Measurements from ENCODE around the gene IL17B. TPM values are rescaled to one million over a fixed set of nuclear protein-coding genes. Genes with fewer than 3 reads are reported as not detected.

IL17B gene
- polyA plus RNA-seq, 1 donor = 4.0 TPM

DNA sequence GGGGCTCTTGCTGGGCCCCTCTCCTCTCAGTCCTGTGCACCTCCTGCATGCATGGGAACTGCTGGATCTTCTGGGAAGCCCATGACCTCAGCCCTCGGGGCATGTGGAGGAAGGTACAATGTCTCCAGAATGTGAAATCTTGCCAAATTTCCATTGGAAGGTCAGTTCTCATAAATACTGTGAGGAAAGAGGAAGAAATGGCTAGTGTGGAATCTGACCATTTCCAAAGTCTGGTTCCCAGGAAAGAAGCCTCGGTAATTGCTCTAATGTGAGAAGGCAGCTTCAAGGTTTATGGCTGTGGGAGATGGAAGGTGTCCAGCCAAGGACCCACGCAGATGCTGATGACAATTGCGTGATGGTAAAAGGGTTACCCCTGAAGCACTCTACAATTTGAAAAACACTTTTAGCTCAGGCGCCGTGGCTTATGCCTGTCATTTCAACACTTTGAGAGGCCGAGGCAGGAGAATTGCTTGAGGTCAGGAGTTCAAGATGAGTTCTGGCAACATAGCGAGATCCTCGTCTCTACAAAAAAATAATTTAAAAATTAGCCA is 8.1 kb upstream of the IL17B start:
- H3K4me1 ChIP-seq (ENCODE audit: control insufficient read depth, insufficient read depth, low read length) = peaks cover 13% of the 10 kb centered on the region
- DNase-seq = no peak
- peak overlapping the region; percentile 4 for H3K27ac ChIP-seq (ENCODE audit: low read length)
- no peaks in the 10 kb centered on the region for H3K36me3 ChIP-seq (ENCODE audit: control insufficient read depth, insufficient read depth, low read length)
- H3K9me3 ChIP-seq (ENCODE audit: control insufficient read depth, low read depth, low read length) = no peaks in the 10 kb centered on the region
- no peaks in the 10 kb centered on the region for H3K27me3 ChIP-seq (ENCODE audit: control insufficient read depth, insufficient read depth, low read length)
- H3K4me3 ChIP-seq (ENCODE audit: low read length) = no peak overlapping the region
- WGBS (ENCODE audit: insufficient coverage, low lambda C conversion rate) = 75% methylated on average over 2 of the region's 9 CpGs

GRCh38 chr5:149386166-149386565 is 7.1 kb upstream of the IL17B start:
- no CpG with 5 or more reads among the region's 5 CpGs for WGBS (ENCODE audit: insufficient coverage, low lambda C conversion rate)
- H3K9me3 ChIP-seq (ENCODE audit: control insufficient read depth, low read depth, low read length) = no peaks in the 10 kb centered on the region
- no peak overlapping the region for H3K4me3 ChIP-seq (ENCODE audit: low read length)
- no peaks in the 10 kb centered on the region for H3K27me3 ChIP-seq (ENCODE audit: control insufficient read depth, insufficient read depth, low read length)
- peak overlapping the region; percentile 63 for H3K27ac ChIP-seq (ENCODE audit: low read length)
- no peaks in the 10 kb centered on the region for H3K36me3 ChIP-seq (ENCODE audit: control insufficient read depth, insufficient read depth, low read length)
- peaks cover 21% of the 10 kb centered on the region for H3K4me1 ChIP-seq (ENCODE audit: control insufficient read depth, insufficient read depth, low read length)
- no peak for DNase-seq

DNA sequence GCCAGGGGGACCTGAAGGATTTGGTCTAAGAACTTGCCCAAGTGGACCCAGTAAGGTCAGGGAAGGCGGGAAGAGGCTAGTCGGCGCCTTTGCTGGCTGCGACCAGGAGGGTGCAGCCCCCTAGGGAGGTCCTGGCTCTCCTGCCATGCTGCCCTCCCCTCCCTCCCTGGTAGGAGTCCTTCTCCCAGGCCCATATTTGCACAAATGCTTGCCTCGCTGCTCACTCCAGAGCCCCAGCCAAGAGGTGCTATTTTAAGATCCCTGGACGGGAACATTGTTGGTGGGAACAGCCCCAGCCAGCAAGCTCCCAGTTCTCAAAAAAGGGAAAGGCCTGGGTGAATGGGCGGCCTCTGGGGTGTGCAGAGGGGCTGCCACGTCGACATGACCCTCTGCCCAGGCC is 4.3 kb upstream of the IL17B start:
- Histone ChIP-seq H3K27ac (ENCODE audit: low read length) (peak overlapping the region; percentile 66), H3K9me3 (ENCODE audit: control insufficient read depth, low read depth, low read length) (no peaks in the 10 kb centered on the region), H3K4me1 (ENCODE audit: control insufficient read depth, insufficient read depth, low read length) (peaks cover 15% of the 10 kb centered on the region), H3K4me3 (ENCODE audit: low read length) (no peak overlapping the region), H3K27me3 (ENCODE audit: control insufficient read depth, insufficient read depth, low read length) (no peaks in the 10 kb centered on the region), H3K36me3 (ENCODE audit: control insufficient read depth, insufficient read depth, low read length) (no peaks in the 10 kb centered on the region)
- peak in 1 of 2 donors; percentile 41 for DNase-seq
- no CpG with 5 or more reads among the region's 9 CpGs for WGBS (ENCODE audit: insufficient coverage, low lambda C conversion rate)

GRCh38 chr5:149382517-149383220 is 3.6 kb upstream of the IL17B start:
- no peak for DNase-seq
- no CpG with 5 or more reads among the region's 12 CpGs for WGBS (ENCODE audit: insufficient coverage, low lambda C conversion rate)
- Histone ChIP-seq H3K27ac (ENCODE audit: low read length) (peak overlapping the region; percentile 66), H3K36me3 (ENCODE audit: control insufficient read depth, insufficient read depth, low read length) (no peaks in the 10 kb centered on the region), H3K4me1 (ENCODE audit: control insufficient read depth, insufficient read depth, low read length) (peaks cover 15% of the 10 kb centered on the region), H3K27me3 (ENCODE audit: control insufficient read depth, insufficient read depth, low read length) (no peaks in the 10 kb centered on the region), H3K4me3 (ENCODE audit: low read length) (no peak overlapping the region), H3K9me3 (ENCODE audit: control insufficient read depth, low read depth, low read length) (no peaks in the 10 kb centered on the region)

GRCh38 chr5:149381986-149382338 is 2.9 kb upstream of the IL17B start:
- Histone ChIP-seq H3K27me3 (ENCODE audit: control insufficient read depth, insufficient read depth, low read length) (no peaks in the 10 kb centered on the region), H3K36me3 (ENCODE audit: control insufficient read depth, insufficient read depth, low read length) (no peaks in the 10 kb centered on the region), H3K27ac (ENCODE audit: low read length) (peak overlapping the region; percentile 66), H3K4me1 (ENCODE audit: control insufficient read depth, insufficient read depth, low read length) (peaks cover 15% of the 10 kb centered on the region), H3K9me3 (ENCODE audit: control insufficient read depth, low read depth, low read length) (no peaks in the 10 kb centered on the region), H3K4me3 (ENCODE audit: low read length) (no peak overlapping the region)
- 89% methylated on average over 3 of the region's 16 CpGs for WGBS (ENCODE audit: insufficient coverage, low lambda C conversion rate)
- peak; percentile 55 to 61 for DNase-seq

GRCh38 chr5:149381261-149381985 is 2.3 kb upstream of the IL17B start:
- Histone ChIP-seq H3K4me1 (ENCODE audit: control insufficient read depth, insufficient read depth, low read length) (peaks cover 15% of the 10 kb centered on the region), H3K36me3 (ENCODE audit: control insufficient read depth, insufficient read depth, low read length) (no peaks in the 10 kb centered on the region), H3K9me3 (ENCODE audit: control insufficient read depth, low read depth, low read length) (no peaks in the 10 kb centered on the region), H3K4me3 (ENCODE audit: low read length) (no peak overlapping the region), H3K27ac (ENCODE audit: low read length) (peak overlapping the region; percentile 66), H3K27me3 (ENCODE audit: control insufficient read depth, insufficient read depth, low read length) (no peaks in the 10 kb centered on the region)
- no peak for DNase-seq
- WGBS (ENCODE audit: insufficient coverage, low lambda C conversion rate) = no CpG with 5 or more reads among the region's 8 CpGs

GRCh38 chr5:149380466-149381121 is 1.5 kb upstream of the IL17B start:
- H3K36me3 ChIP-seq (ENCODE audit: control insufficient read depth, insufficient read depth, low read length) = no peaks in the 10 kb centered on the region
- peak overlapping the region; percentile 66 for H3K27ac ChIP-seq (ENCODE audit: low read length)
- peaks cover 13% of the 10 kb centered on the region for H3K4me1 ChIP-seq (ENCODE audit: control insufficient read depth, insufficient read depth, low read length)
- H3K9me3 ChIP-seq (ENCODE audit: control insufficient read depth, low read depth, low read length) = no peaks in the 10 kb centered on the region
- peak; percentile 52 to 55 for DNase-seq
- no peak overlapping the region for H3K4me3 ChIP-seq (ENCODE audit: low read length)
- 70% methylated on average over 2 of the region's 16 CpGs for WGBS (ENCODE audit: insufficient coverage, low lambda C conversion rate)
- no peaks in the 10 kb centered on the region for H3K27me3 ChIP-seq (ENCODE audit: control insufficient read depth, insufficient read depth, low read length)

GRCh38 chr5:149379818-149380374 is 804 bp upstream of the IL17B start:
- peak overlapping the region; percentile 34 for H3K27ac ChIP-seq (ENCODE audit: low read length)
- H3K4me3 ChIP-seq (ENCODE audit: low read length) = no peak overlapping the region
- no CpG with 5 or more reads among the region's 5 CpGs for WGBS (ENCODE audit: insufficient coverage, low lambda C conversion rate)
- no peaks in the 10 kb centered on the region for H3K27me3 ChIP-seq (ENCODE audit: control insufficient read depth, insufficient read depth, low read length)
- no peaks in the 10 kb centered on the region for H3K9me3 ChIP-seq (ENCODE audit: control insufficient read depth, low read depth, low read length)
- no peak for DNase-seq
- peaks cover 10% of the 10 kb centered on the region for H3K4me1 ChIP-seq (ENCODE audit: control insufficient read depth, insufficient read depth, low read length)
- H3K36me3 ChIP-seq (ENCODE audit: control insufficient read depth, insufficient read depth, low read length) = no peaks in the 10 kb centered on the region

DNA sequence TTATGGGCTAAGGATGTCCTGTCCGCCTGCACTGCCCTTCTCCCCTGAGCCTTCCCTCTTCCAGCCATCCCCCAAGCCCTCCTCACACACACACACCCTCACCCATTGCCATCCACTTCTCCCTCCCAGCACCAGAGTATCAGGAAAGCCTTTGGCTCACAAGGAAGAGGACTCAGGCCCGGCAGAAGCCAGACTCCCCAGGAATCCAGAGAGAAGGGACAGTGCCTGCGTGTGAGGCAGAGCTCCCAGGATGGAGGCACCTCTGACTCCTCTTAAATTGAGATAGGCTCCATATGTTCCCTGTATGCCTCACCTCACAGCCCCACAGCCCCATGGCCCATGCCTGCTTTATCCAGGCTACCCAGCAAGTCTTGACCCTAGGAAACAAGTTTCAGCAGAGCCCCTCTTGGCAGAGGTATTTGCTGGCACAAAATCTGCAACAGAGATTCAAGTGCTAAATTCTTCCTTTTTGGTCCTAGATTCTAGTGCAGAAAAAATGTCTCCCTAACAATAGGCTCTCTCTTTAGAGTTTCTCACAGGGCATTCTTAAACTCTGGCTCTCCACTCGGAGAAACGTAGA is 761 bp downstream of the IL17B start:
- Histone ChIP-seq H3K9me3 (ENCODE audit: control insufficient read depth, low read depth, low read length) (no peaks in the 10 kb centered on the region), H3K4me1 (ENCODE audit: control insufficient read depth, insufficient read depth, low read length) (peaks cover 10% of the 10 kb centered on the region), H3K36me3 (ENCODE audit: control insufficient read depth, insufficient read depth, low read length) (no peaks in the 10 kb centered on the region), H3K4me3 (ENCODE audit: low read length) (no peak overlapping the region), H3K27ac (ENCODE audit: low read length) (peak overlapping the region; percentile 34), H3K27me3 (ENCODE audit: control insufficient read depth, insufficient read depth, low read length) (no peaks in the 10 kb centered on the region)
- DNase-seq = no peak
- no CpG with 5 or more reads among the region's 5 CpGs for WGBS (ENCODE audit: insufficient coverage, low lambda C conversion rate)

All from large intestine (tissue), 3 donors.